ENCODE measurements around the gene URM1. TPM values are rescaled to one million over a fixed set of nuclear protein-coding genes. Genes with fewer than 3 reads are reported as not detected.

The URM1 gene
- total RNA-seq, 1 donor from 2014 or later: 18.9 TPM

DNA sequence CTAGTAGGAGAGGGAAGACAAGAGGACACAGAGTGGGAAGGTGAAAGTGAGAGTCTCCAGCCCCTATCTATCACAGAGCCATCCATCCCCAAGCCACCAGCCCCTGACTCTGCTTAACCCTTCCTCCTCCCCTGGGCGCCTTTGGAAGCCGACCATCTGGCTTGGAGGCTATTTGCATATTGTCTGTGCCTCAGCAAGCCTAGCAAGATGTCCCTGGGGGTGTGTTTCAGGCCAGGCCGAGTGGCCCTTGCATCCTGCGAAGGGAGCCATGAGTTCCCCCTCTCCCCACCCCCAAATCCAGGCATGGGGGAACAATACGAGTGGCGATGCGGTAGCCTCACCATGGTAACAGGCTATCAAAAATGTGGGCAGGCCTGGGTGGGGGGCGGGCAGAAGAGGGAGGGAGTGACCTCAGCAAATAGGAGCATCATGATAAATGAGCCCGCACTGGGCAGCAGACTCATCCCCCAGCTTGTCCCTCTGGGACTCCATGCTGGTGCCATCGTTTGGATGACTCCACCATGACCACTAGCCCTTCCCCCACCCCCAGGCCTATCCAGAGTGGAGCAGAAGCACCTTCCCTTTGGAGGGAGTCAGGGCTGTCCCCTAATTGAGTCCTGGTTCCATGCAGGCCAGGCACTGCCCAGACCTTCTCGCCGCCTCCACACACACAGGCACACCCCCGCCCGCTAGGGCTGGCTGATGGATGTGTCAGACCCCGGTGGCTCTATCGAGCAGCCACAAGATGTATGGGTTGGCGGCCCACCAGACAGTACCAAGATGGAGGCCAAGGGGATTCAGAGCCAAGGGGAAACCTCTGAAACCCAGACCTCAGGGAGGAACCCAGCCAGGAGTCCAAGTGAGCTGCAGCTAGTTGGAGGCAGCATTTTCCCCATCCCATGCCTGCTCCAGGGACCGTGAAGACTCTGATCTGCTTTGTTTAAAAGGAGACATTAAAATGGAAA, 14.6 kb downstream of the URM1 start:
- DNase-seq: no peak

- no peak for DNase-seq
Observed at GRCh38 chr9:128388150-128388549, 17.0 kb downstream of the URM1 start.

DNA sequence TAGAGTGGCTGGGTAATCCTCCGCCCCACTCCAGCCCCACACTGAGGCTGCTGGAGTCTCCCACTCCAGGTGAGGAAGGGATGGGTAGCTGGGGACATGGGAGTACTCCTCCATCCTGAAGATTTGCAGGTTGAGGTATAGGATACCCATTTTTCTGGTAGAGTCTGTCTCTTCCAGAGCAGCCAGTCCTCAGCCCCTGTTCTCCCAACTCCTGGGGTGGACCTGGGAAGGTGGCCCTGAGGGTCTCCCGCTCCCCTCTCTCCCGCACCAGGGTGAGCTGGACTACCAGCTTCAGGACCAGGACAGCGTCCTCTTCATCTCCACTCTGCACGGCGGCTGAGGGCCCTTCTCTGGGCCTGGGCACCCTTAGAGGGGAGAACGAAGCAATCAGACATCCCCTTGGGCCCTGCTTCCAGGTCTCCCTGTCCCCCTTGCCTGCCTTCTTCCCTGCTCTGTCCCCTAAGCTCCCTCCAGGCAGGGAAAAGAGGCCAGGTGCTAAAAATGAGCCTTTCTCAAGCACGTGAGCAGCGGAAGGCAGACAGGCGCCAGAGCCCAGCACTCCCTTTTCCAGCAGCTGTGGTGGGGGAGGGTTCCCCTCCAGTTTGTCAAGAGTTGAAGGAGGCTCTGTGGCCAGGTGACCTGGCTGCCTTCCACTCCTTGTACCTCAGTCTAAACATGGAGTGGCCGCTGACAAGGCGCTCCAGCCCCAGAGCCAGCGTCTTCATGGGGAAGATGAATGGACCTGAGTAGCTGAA, 18.4 kb downstream of the URM1 start:
- DNase-seq: no peak

GRCh38 chr9:128390150-128390812, 19.1 kb downstream of the URM1 start:
- no peak for DNase-seq

DNA sequence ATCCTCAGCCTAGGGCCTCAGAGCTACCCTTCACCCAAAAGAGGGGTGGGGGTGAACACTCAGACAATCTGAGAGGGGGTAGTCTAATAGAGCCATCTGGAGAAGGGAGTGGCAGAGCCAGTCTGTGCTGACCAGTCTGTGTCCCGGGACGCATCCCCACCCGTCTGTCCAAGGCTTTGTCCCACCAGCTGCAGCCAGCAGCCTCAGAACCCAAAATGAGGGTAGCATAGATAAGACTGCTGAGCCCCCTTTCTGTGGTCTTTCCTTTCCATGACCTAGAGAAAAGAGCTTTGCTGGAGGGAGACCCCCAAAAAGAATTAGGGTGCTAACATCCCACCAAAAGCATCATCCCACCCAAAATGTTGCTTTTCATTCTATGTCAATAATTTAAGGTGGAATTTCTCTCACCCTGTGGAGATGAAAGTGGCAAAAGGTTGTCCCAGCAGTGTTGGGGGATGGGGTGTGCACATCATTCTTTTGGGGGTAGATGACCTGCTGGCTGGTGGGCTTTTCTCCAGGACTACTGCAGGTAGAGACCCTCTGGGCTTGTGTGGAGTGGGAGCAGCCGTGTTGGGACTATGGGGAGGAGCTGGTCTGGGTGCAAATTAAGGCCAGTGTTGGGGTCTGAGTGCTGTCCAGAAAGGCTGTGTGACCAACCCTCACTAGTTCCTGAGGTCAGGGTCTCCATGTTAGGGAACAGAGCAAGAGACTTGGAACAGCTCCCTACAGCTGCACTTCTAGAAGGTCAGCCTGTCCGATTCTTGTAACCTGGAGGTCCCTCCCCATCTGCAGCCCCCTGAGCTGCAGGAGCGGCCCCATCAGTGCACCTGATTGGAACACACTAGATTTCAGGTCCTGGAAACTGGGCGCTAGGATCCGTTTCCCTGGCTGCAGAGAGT, 19.9 kb downstream of the URM1 start:
- DNase-seq: no peak

DNA sequence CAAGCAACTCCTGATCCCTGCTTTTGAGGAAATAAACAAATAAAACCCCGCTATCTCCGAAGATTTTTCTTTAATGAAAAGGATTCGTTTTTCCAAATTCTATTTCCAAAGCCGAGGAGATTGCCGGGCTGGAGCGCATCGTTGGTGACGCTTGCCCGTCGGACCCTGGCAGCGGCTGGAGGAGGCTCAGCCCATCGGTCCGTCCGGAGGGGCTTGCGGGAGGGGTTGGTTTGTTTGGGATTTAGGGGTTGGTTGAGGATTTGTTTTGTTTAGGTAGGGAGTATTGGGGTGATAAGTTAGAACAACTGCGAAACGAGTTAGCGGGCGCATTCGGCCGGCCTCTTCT, 20.8 kb downstream of the URM1 start:
- no peak for DNase-seq

GRCh38 chr9:128392302-128393144, 21.3 kb downstream of the URM1 start:
- no peak for DNase-seq

- no peak for DNase-seq
Observed at GRCh38 chr9:128393145-128393775, 22.1 kb downstream of the URM1 start.

DNA sequence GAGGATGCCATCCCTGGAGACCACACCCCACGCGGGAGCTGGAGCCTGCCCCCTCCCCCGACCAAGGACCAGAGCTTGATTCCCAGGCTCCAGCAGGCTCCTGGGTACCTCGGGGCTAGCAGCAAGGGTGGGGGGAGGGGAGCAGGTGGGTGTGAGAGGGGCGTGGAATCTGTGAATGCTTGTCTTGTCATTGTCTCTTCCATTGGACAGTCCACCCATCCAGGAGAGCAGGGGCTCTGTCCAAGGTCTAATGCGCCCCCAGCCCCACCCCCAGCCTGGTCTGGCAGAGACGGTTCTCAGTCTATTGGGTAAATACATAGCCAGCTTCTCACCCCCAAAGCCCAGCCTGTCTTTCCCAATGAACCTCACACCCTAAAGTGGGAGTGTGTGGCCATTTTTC, 22.8 kb downstream of the URM1 start:
- DNase-seq: no peak

- no peak for DNase-seq
Observed at GRCh38 chr9:128394379-128395168, 23.4 kb downstream of the URM1 start.

GRCh38 chr9:128396970-128397613, 25.9 kb downstream of the URM1 start:
- no peak for DNase-seq

DNA sequence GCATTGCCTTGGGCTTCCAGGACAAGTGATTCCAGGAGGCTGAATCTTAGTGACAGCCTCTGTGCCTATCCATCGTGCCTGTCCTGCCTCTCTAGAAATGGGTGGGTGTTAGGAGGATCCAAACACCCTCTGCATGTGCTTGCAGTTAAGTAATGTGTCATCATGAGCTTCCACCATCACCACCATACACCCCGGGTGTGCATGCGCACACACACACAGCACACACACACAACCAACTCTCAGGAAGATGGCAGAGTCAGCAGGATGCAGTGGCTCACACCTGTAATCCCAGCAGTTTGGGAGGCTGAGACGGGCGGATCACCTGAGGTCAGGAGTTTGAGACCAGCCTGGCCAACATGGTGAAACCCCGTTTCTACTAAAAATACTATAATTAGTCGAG, 26.7 kb downstream of the URM1 start:
- DNase-seq: no peak

- no peak for DNase-seq
Observed at GRCh38 chr9:128399861-128400260, 28.7 kb downstream of the URM1 start.

DNA sequence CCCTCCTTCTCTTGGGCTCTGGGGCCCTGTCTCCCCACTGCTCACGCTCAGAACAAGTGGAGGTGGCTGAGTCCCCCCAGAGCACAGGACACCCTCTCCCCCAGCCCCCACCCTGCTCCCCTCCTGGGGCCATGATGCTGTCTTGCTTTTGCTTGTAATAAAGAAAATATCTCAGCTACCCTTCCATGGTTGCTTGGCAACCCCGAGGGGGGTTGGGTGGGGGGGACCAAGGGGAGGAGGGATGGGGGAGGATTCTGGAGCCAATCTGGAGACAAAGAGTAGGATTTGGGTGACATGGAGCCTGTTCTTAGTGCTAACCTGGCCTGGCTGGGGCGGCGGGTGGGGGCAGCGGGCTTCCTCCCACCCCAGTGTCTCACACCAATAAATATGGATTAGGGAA, 33.4 kb downstream of the URM1 start:
- DNase-seq: no peak

- DNase-seq: no peak
Observed at GRCh38 chr9:128405077-128405779, 34.1 kb downstream of the URM1 start.

GRCh38 chr9:128405780-128406171, 34.6 kb downstream of the URM1 start:
- DNase-seq: no peak

- DNase-seq: no peak
Observed at GRCh38 chr9:128406848-128407391, 35.7 kb downstream of the URM1 start.

- DNase-seq: no peak
Observed at GRCh38 chr9:128408963-128409431, 37.8 kb downstream of the URM1 start.

Measured in skin of body (tissue), 2 donors.